ENCODE results near the gene RNF144A. TPM values are rescaled to one million over a fixed set of nuclear protein-coding genes. Genes with fewer than 3 reads are reported as not detected.

Gene RNF144A
- total and polyA plus RNA-seq, 2 of the 13 experiments (the other 11 are each of a cell fraction or from before 2014, with no cell fraction given) = 13.9 to 16.5 TPM

GRCh38 chr2:7007488-7007845 lies 90.3 kb downstream of the RNF144A start:
- no peak overlapping the region for H3K27ac ChIP-seq (ENCODE audit: extremely low read length, insufficient read depth, low read length)
- in situ Hi-C loops (cut with HindIII; ENCODE audit: extremely low pct_ligation_motif_present, low pct_unique_long_range_greater_than_20kb) = no loop called here
- H3K27me3 ChIP-seq (ENCODE audit: control insufficient read depth in 1 of 2, insufficient read depth in 2 of 2, low read length in 2 of 2) = no peaks in the 10 kb centered on the region
- ATAC-seq (no peak), DNase-seq (ENCODE audit: low spot score) (no peak), FAIRE-seq (no peak)
- H3K4me2 ChIP-seq (ENCODE audit: low read depth, low read length) = no peak overlapping the region
- WGBS (ENCODE audit: low lambda C conversion rate) = 91% methylated on average over 9 of the region's 9 CpGs
- H3K9me3 ChIP-seq (ENCODE audit: low read length) = no peaks in the 10 kb centered on the region
- H3K4me3 ChIP-seq (replicated peaks in 1 of 3; ENCODE audit: insufficient read depth in 1 of 3, low read depth in 2 of 3, low read length in 3 of 3) = no peak overlapping the region
- peaks cover 6% of the 10 kb centered on the region; the same call in 1 of the 2 replicates for H3K4me1 ChIP-seq (ENCODE audit: insufficient read depth, low read length)
- H2AFZ ChIP-seq (ENCODE audit: low read length) = no peak overlapping the region
- BruUV-seq (replicated peaks) = no TSS peak
- H3K36me3 ChIP-seq (replicated peaks in 1 of 2; ENCODE audit: control insufficient read depth in 1 of 2, insufficient read depth in 2 of 2, low read length in 2 of 2) = no peaks in the 10 kb centered on the region
- H3K9ac ChIP-seq (ENCODE audit: insufficient read depth, low read depth, low read length) = no peak overlapping the region
- intact Hi-C loops (cut with micrococcal nuclease; ENCODE audit: unreplicated experiment) = no loop called here
- CTCF ChIA-PET (ENCODE audit: low intra/inter-chr PET ratio, low total read pairs) = no interaction called here
- no peaks in the 10 kb centered on the region for H3K79me2 ChIP-seq (ENCODE audit: insufficient read depth, low read length)
- POLR2A ChIA-PET = no interaction called here
- H4K20me1 ChIP-seq (ENCODE audit: insufficient read depth, low read length) = no peaks in the 10 kb centered on the region
- TF ChIP-seq ZNF556 (CRISPR knock-in tag; IDR thresholded peaks at IDR 0.05; ENCODE audit: borderline replicate concordance) (no peak), AGO2 (optimal IDR thresholded peaks at IDR 0.05; ENCODE audit: low read depth, low read length) (no peak), NR2F6 (IDR thresholded peaks at IDR 0.05) (no peak), NR2F6 (CRISPR knock-in tag; IDR thresholded peaks at IDR 0.05) (no peak), NRL (CRISPR knock-in tag; IDR thresholded peaks at IDR 0.05; ENCODE audit: borderline replicate concordance) (no peak), ZNF615 (CRISPR knock-in tag; IDR thresholded peaks at IDR 0.05; ENCODE audit: borderline replicate concordance) (no peak), JUND (CRISPR knock-in tag; IDR thresholded peaks at IDR 0.05) (no peak), ZBTB3 (CRISPR knock-in tag; IDR thresholded peaks at IDR 0.05; ENCODE audit: borderline replicate concordance, low read depth) (no peak), BCLAF1 (IDR thresholded peaks at IDR 0.05) (no peak), ZBTB43 (CRISPR knock-in tag; conservative IDR thresholded peaks at IDR 0.05) (no peak), ZNF138 (CRISPR knock-in tag; IDR thresholded peaks at IDR 0.05; ENCODE audit: low read depth) (no peak), ATF2 (CRISPR knock-in tag; IDR thresholded peaks at IDR 0.05) (no peak), ZNF567 (CRISPR knock-in tag; IDR thresholded peaks at IDR 0.05; ENCODE audit: borderline replicate concordance) (no peak), SP5 (CRISPR knock-in tag; IDR thresholded peaks at IDR 0.05; ENCODE audit: borderline replicate concordance, low read depth) (no peak), GRHL1 (CRISPR knock-in tag; conservative IDR thresholded peaks at IDR 0.05) (no peak), ZBTB21 (CRISPR knock-in tag; IDR thresholded peaks at IDR 0.05) (no peak), SSRP1 (CRISPR knock-in tag; IDR thresholded peaks at IDR 0.05) (no peak), ZNF781 (CRISPR knock-in tag; IDR thresholded peaks at IDR 0.05; ENCODE audit: borderline replicate concordance, not compliant biosample characterization) (no peak), SALL2 (CRISPR knock-in tag; IDR thresholded peaks at IDR 0.05) (no peak)

Data from HepG2 (cell line).